HEK293 (cell line): ENCODE results near the gene KIF9.

Experiments used
- CTCF ChIA-PET: fragments of 350-600 bp; formaldehyde crosslinking; extraction: SDS; loops from one replicate; lab custom pipeline; 2021; ENCODE audit warnings: antibody characterized with exemption; lab: Yijun Ruan, JAX
- POLR2A ChIA-PET: fragments of 300-600 bp; formaldehyde crosslinking; extraction: SDS; loops from one replicate; lab custom pipeline; 2020; ENCODE audit warnings: antibody characterized with exemption, inconsistent platforms; lab: Yijun Ruan, JAX
- H3K27ac ChIP-seq: fragments of 200-500 bp; sonication (Bioruptor generic); 2 replicates; pipeline ENCODE4 v1.5.1; 2014; ENCODE audit warnings: low read depth, low read length, control low read depth, inconsistent platforms; ENCODE audit errors: extremely low read depth
- H3K36me3 ChIP-seq, 2 experiments: fragments of 200-500 bp in 1 of 2; sonication (Bioruptor generic) in 1 of 2; 1 replicate in 1 of 2; 2 replicates in 1 of 2; pipeline ENCODE4 v1.5.1; 2014 to 2017; ENCODE audit warnings: inconsistent platforms in 2 of 2, low read length in 2 of 2; ENCODE audit not compliant: control insufficient read depth in 2 of 2, insufficient read depth in 1 of 2
- H3K4me1 ChIP-seq: fragments of 200-500 bp; sonication (Bioruptor generic); 2 replicates; pipeline ENCODE4 v1.5.1; 2014; ENCODE audit warnings: mild to moderate bottlenecking, low read length, inconsistent platforms; ENCODE audit not compliant: control insufficient read depth, insufficient read depth
- H3K4me3 ChIP-seq: 2 replicates; pipeline ENCODE4 v1.5.1; 2011; ENCODE audit warnings: low read depth, mild to moderate bottlenecking, control low read depth, low read length, moderate library complexity
- H3K9me3 ChIP-seq: fragments of 200-500 bp; sonication (Bioruptor generic); 2 replicates; pipeline ENCODE4 v1.5.1; 2014; ENCODE audit warnings: low read depth, low read length, inconsistent platforms; ENCODE audit not compliant: control insufficient read depth, insufficient read depth
- FEZF1 ChIP-seq: fragments of 450-650 bp; formaldehyde crosslinking; IDR thresholded peaks from 2 replicates; pipeline ENCODE4 v1.5.1; 2016; ENCODE audit warnings: missing biosample characterization, missing genetic modification characterization
- INSM2 ChIP-seq: fragments of 450-650 bp; formaldehyde crosslinking; IDR thresholded peaks from 2 replicates; pipeline ENCODE4 v1.5.1; 2016; ENCODE audit warnings: missing biosample characterization, missing genetic modification characterization
- KLF1 ChIP-seq: fragments of 450-650 bp; formaldehyde crosslinking; IDR thresholded peaks from 2 replicates; pipeline ENCODE4 v1.5.1; 2016; ENCODE audit warnings: missing biosample characterization, missing genetic modification characterization
- RBAK ChIP-seq: fragments of 450-650 bp; formaldehyde crosslinking; IDR thresholded peaks from 2 replicates; pipeline ENCODE4 v1.5.1; 2016; ENCODE audit warnings: missing biosample characterization, missing genetic modification characterization
- SCRT1 ChIP-seq: fragments of 450-650 bp; formaldehyde crosslinking; IDR thresholded peaks from 2 replicates; pipeline ENCODE4 v1.5.1; 2016; ENCODE audit warnings: missing biosample characterization, missing genetic modification characterization, borderline replicate concordance
- SP2 ChIP-seq: fragments of 450-650 bp; formaldehyde crosslinking; IDR thresholded peaks from 2 replicates; pipeline ENCODE4 v1.5.1; 2016; ENCODE audit warnings: missing biosample characterization, missing genetic modification characterization
- SP3 ChIP-seq: fragments of 450-650 bp; formaldehyde crosslinking; IDR thresholded peaks from 2 replicates; pipeline ENCODE4 v1.5.1; 2016; ENCODE audit warnings: missing biosample characterization, missing genetic modification characterization
- SP7 ChIP-seq: fragments of 450-650 bp; formaldehyde crosslinking; IDR thresholded peaks from 2 replicates; pipeline ENCODE4 v1.5.1; 2016; ENCODE audit warnings: missing biosample characterization, missing genetic modification characterization
- WT1 ChIP-seq: fragments of 450-650 bp; formaldehyde crosslinking; IDR thresholded peaks from 2 replicates; pipeline ENCODE4 v1.5.1; 2016; ENCODE audit warnings: missing biosample characterization, missing genetic modification characterization
- ZBTB21 ChIP-seq: fragments of 450-650 bp; formaldehyde crosslinking; IDR thresholded peaks from 2 replicates; pipeline ENCODE4 v1.5.1; 2017; ENCODE audit warnings: missing biosample characterization, missing genetic modification characterization
- ZBTB49 ChIP-seq: fragments of 450-650 bp; formaldehyde crosslinking; IDR thresholded peaks from 2 replicates; pipeline ENCODE4 v1.5.1; 2016; ENCODE audit warnings: missing biosample characterization, missing genetic modification characterization, low read depth
- ZNF184 ChIP-seq: fragments of 450-650 bp; IDR thresholded peaks from 2 replicates; pipeline ENCODE4 v1.5.1; 2018; ENCODE audit warnings: missing biosample characterization, mild to moderate bottlenecking, missing genetic modification characterization
- ZNF248 ChIP-seq: fragments of 450-650 bp; formaldehyde crosslinking; IDR thresholded peaks from 2 replicates; pipeline ENCODE4 v1.5.1; 2017; ENCODE audit warnings: missing biosample characterization, missing genetic modification characterization
- ZNF292 ChIP-seq: fragments of 450-650 bp; formaldehyde crosslinking; IDR thresholded peaks from 2 replicates; pipeline ENCODE4 v1.5.1; 2016; ENCODE audit warnings: low read depth, missing biosample characterization, missing genetic modification characterization, borderline replicate concordance
- ZNF391 ChIP-seq: fragments of 450-650 bp; formaldehyde crosslinking; IDR thresholded peaks from 2 replicates; pipeline ENCODE4 v1.5.1; 2016; ENCODE audit warnings: low read depth, missing biosample characterization, missing genetic modification characterization, borderline replicate concordance
- ZNF510 ChIP-seq: fragments of 450-650 bp; formaldehyde crosslinking; IDR thresholded peaks from 2 replicates; pipeline ENCODE4 v1.5.1; 2018; ENCODE audit warnings: mild to moderate bottlenecking, missing genetic modification characterization, missing biosample characterization; ENCODE audit not compliant: insufficient replicate concordance
- ZNF529 ChIP-seq: fragments of 450-650 bp; formaldehyde crosslinking; IDR thresholded peaks from 2 replicates; pipeline ENCODE4 v1.5.1; 2017; ENCODE audit warnings: missing genetic modification characterization, missing biosample characterization; ENCODE audit not compliant: insufficient replicate concordance
- ZNF558 ChIP-seq: fragments of 450-650 bp; formaldehyde crosslinking; IDR thresholded peaks from 2 replicates; pipeline ENCODE4 v1.5.1; 2016; ENCODE audit warnings: missing biosample characterization, missing genetic modification characterization
- ZNF561 ChIP-seq: fragments of 450-650 bp; IDR thresholded peaks from 2 replicates; pipeline ENCODE4 v1.5.1; 2018; ENCODE audit warnings: missing biosample characterization, missing genetic modification characterization, borderline replicate concordance
- ZNF626 ChIP-seq: fragments of 450-650 bp; sonication (Bioruptor Pico); formaldehyde crosslinking; IDR thresholded peaks from 2 replicates; pipeline ENCODE4 v1.5.1; 2018; ENCODE audit warnings: missing biosample characterization, missing genetic modification characterization, inconsistent platforms
- ZNF629 ChIP-seq: fragments of 450-650 bp; formaldehyde crosslinking; IDR thresholded peaks from 2 replicates; pipeline ENCODE4 v1.5.1; 2017; ENCODE audit warnings: missing biosample characterization, missing genetic modification characterization
- ZNF664 ChIP-seq: fragments of 450-650 bp; formaldehyde crosslinking; IDR thresholded peaks from 2 replicates; pipeline ENCODE4 v1.5.1; 2016; ENCODE audit warnings: missing biosample characterization, missing genetic modification characterization
- ZNF677 ChIP-seq: fragments of 450-650 bp; IDR thresholded peaks from 2 replicates; pipeline ENCODE4 v1.5.0; 2018; ENCODE audit warnings: missing biosample characterization, mild to moderate bottlenecking, missing genetic modification characterization, moderate library complexity
- ZNF701 ChIP-seq: fragments of 450-650 bp; formaldehyde crosslinking; IDR thresholded peaks from 2 replicates; pipeline ENCODE4 v1.5.1; 2016; ENCODE audit warnings: missing biosample characterization, missing genetic modification characterization
- ZNF704 ChIP-seq: fragments of 450-650 bp; formaldehyde crosslinking; IDR thresholded peaks from 2 replicates; pipeline ENCODE4 v1.5.1; 2016; ENCODE audit warnings: missing biosample characterization, missing genetic modification characterization
- ZSCAN23 ChIP-seq: fragments of 450-650 bp; formaldehyde crosslinking; IDR thresholded peaks from 2 replicates; pipeline ENCODE4 v1.5.1; 2016; ENCODE audit warnings: missing biosample characterization, missing genetic modification characterization
- ZSCAN30 ChIP-seq: fragments of 450-650 bp; IDR thresholded peaks from 2 replicates; pipeline ENCODE4 v1.5.1; 2018; ENCODE audit warnings: missing biosample characterization, mild to moderate bottlenecking, missing genetic modification characterization, moderate library complexity
- TF ChIP-seq, protein P1 (sequence below): sonication (generic); formaldehyde crosslinking; IDR thresholded peaks from 2 replicates; pipeline ENCODE4 v1.8.1; 2022; ENCODE audit warnings: mild to moderate bottlenecking, moderate library complexity, missing genetic modification reagents
- TF ChIP-seq, protein P2 (sequence below): fragments of 450-650 bp; formaldehyde crosslinking; IDR thresholded peaks from 2 replicates; pipeline ENCODE4 v1.5.1; 2017; ENCODE audit warnings: missing biosample characterization, missing genetic modification characterization

Gene KIF9

GRCh38 chr3:47227678-47228077 lies 54.9 kb downstream of the KIF9 start:
- POLR2A ChIA-PET: no interaction called here
- Histone ChIP-seq H3K4me3 (no peak overlapping the region), H3K9me3 (no peaks in the 10 kb centered on the region), H3K4me1 (no peaks in the 10 kb centered on the region), H3K27ac (no peak overlapping the region), H3K36me3 (no peaks in the 10 kb centered on the region)
- CTCF ChIA-PET: interaction anchor here (0.6 kb wide), 1 partner anchor 522 kb away, joined by 3 read pairs; no protein-coding TSS in a partner anchor
- TF ChIP-seq ZNF629 (tag by site-specific recombination): no peak
- TF ChIP-seq ZSCAN30: no peak
- TF ChIP-seq FEZF1: no peak
- TF ChIP-seq ZNF391 (tag by site-specific recombination): no peak
- TF ChIP-seq ZBTB21 (tag by site-specific recombination): no peak
- no peak for TF ChIP-seq ZNF184 (tag by site-specific recombination)
- no peak for TF ChIP-seq RBAK
- TF ChIP-seq SP3 (tag by site-specific recombination): no peak
- no peak for TF ChIP-seq ZSCAN23 (tag by site-specific recombination)
- no peak for TF ChIP-seq ZNF677 (tag by site-specific recombination)
- TF ChIP-seq ZNF510 (tag by site-specific recombination): no peak
- no peak for TF ChIP-seq ZNF704 (tag by site-specific recombination)
- TF ChIP-seq SP7: no peak
- TF ChIP-seq ZNF292: no peak
- TF ChIP-seq, protein P1, sequence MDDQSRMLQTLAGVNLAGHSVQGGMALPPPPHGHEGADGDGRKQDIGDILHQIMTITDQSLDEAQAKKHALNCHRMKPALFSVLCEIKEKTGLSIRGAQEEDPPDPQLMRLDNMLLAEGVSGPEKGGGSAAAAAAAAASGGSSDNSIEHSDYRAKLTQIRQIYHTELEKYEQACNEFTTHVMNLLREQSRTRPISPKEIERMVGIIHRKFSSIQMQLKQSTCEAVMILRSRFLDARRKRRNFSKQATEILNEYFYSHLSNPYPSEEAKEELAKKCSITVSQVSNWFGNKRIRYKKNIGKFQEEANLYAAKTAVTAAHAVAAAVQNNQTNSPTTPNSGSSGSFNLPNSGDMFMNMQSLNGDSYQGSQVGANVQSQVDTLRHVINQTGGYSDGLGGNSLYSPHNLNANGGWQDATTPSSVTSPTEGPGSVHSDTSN (CRISPR knock-in tag): no peak
- TF ChIP-seq ZNF558 (tag by site-specific recombination): no peak

DNA sequence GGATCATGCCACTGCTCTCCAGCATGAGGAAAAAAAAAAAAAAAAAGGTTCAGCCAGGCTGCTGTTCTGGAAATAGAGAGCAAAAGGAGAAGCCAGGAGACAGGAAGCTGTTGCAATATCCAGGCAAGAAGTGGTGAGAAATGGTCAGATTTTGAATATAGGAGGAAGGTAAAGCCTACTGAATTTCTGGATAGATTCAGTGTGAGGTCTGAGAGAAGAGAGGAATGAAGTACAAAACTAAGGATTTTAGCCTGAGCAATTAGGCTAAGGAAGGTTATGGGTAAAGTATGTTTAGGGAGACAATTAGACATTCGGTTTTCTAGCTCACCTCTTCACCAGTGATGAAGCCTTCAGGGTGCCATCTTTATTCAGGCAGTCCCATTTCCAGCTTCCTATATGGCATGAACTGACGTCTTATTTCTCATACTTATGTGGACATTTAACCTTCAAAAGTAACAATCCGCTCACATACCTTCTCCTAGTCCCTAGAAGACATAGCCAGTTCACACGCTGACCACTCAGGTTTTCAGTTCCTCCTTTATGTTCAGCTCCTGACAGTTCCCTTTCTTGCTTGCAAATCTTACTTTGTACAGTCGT lies 57.2 kb downstream of the KIF9 start:
- H3K4me3 ChIP-seq: no peak overlapping the region
- no peaks in the 10 kb centered on the region for H3K36me3 ChIP-seq
- POLR2A ChIA-PET: no interaction called here
- H3K4me1 ChIP-seq: no peaks in the 10 kb centered on the region
- H3K9me3 ChIP-seq: no peaks in the 10 kb centered on the region
- CTCF ChIA-PET: no interaction called here
- no peak overlapping the region for H3K27ac ChIP-seq
- no peak for TF ChIP-seq KLF1
- TF ChIP-seq ZNF529 (tag by site-specific recombination): no peak
- TF ChIP-seq SP2 (tag by site-specific recombination): no peak
- no peak for TF ChIP-seq ZNF701
- TF ChIP-seq ZNF248 (tag by site-specific recombination): no peak
- no peak for TF ChIP-seq ZNF561 (tag by site-specific recombination)
- TF ChIP-seq, protein P2, sequence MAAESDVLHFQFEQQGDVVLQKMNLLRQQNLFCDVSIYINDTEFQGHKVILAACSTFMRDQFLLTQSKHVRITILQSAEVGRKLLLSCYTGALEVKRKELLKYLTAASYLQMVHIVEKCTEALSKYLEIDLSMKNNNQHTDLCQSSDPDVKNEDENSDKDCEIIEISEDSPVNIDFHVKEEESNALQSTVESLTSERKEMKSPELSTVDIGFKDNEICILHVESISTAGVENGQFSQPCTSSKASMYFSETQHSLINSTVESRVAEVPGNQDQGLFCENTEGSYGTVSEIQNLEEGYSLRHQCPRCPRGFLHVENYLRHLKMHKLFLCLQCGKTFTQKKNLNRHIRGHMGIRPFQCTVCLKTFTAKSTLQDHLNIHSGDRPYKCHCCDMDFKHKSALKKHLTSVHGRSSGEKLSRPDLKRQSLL (tag by site-specific recombination): no peak
- TF ChIP-seq ZNF626: no peak
- no peak for TF ChIP-seq WT1 (tag by site-specific recombination)
- no peak for TF ChIP-seq ZNF664
- no peak for TF ChIP-seq SCRT1 (tag by site-specific recombination)
- TF ChIP-seq ZBTB49 (tag by site-specific recombination): no peak
- TF ChIP-seq INSM2 (tag by site-specific recombination): no peak
